H9 (cell line): ENCODE results near the gene ZNF784. TPM values are rescaled to one million over a fixed set of nuclear protein-coding genes. Genes with fewer than 3 reads are reported as not detected.

Source experiments
- DNase-seq: peaks from one replicate; pipeline ENCODE4 v3.0.0-alpha.2; 2017
- H2AFZ ChIP-seq: one replicate; pipeline ENCODE4 v1.6.1; 2013; ENCODE audit warnings: mild to moderate bottlenecking, low read length, control low read depth, moderate library complexity
- H2AK5ac ChIP-seq: 2 replicates; pipeline ENCODE4 v1.6.1; 2013; ENCODE audit warnings: low read length, control low read depth, mixed read lengths; ENCODE audit not compliant: insufficient read length
- H2BK120ac ChIP-seq: one replicate; pipeline ENCODE4 v1.6.1; 2013; ENCODE audit warnings: low read depth, mild to moderate bottlenecking, low read length, control low read depth, inconsistent platforms; ENCODE audit not compliant: poor library complexity, severe bottlenecking
- H2BK12ac ChIP-seq: 2 replicates; pipeline ENCODE4 v1.6.1; 2013; ENCODE audit warnings: low read length, control low read depth, mixed read lengths, low read depth; ENCODE audit not compliant: insufficient read length
- H2BK15ac ChIP-seq: 2 replicates; pipeline ENCODE4 v1.6.1; 2013; ENCODE audit warnings: low read depth, low read length, control low read depth
- H2BK20ac ChIP-seq: one replicate; pipeline ENCODE4 v1.6.1; 2013; ENCODE audit warnings: low read depth, mild to moderate bottlenecking, low read length, control low read depth, inconsistent platforms; ENCODE audit not compliant: poor library complexity, severe bottlenecking
- H2BK5ac ChIP-seq: 2 replicates; pipeline ENCODE4 v1.6.1; 2013; ENCODE audit warnings: low read length, control low read depth, mixed read lengths; ENCODE audit not compliant: insufficient read length
- H3K14ac ChIP-seq: 2 replicates; pipeline ENCODE4 v1.6.1; 2013; ENCODE audit warnings: low read length, control low read depth; ENCODE audit not compliant: insufficient read depth
- H3K18ac ChIP-seq: 2 replicates; pipeline ENCODE4 v1.6.1; 2013; ENCODE audit warnings: low read depth, mild to moderate bottlenecking, mixed read lengths, low read length, control low read depth; ENCODE audit not compliant: insufficient read length
- H3K23ac ChIP-seq: 2 replicates; pipeline ENCODE4 v1.6.1; 2013; ENCODE audit warnings: low read length, control low read depth, mixed read lengths, low read depth; ENCODE audit not compliant: insufficient read length
- H3K23me2 ChIP-seq: 2 replicates; pipeline ENCODE4 v1.6.1; 2013; ENCODE audit warnings: low read depth, mild to moderate bottlenecking, mixed read lengths, low read length, control low read depth; ENCODE audit not compliant: insufficient read length, poor library complexity, severe bottlenecking
- H3K27ac ChIP-seq: 2 replicates; pipeline ENCODE4 v1.5.1; 2013; ENCODE audit warnings: low read length, control low read depth, mixed read lengths, low read depth; ENCODE audit not compliant: insufficient read length
- H3K27me3 ChIP-seq: 2 replicates; pipeline ENCODE4 v1.6.1; 2013; ENCODE audit warnings: low read length, control low read depth, inconsistent platforms; ENCODE audit not compliant: insufficient read depth
- H3K4ac ChIP-seq: 2 replicates; pipeline ENCODE4 v1.6.1; 2013; ENCODE audit warnings: low read depth, mild to moderate bottlenecking, control low read depth, inconsistent platforms, low read length, moderate library complexity
- H3K4me1 ChIP-seq: 2 replicates; pipeline ENCODE4 v1.6.1; 2013; ENCODE audit warnings: low read length, control low read depth, inconsistent platforms; ENCODE audit not compliant: insufficient read depth
- H3K4me2 ChIP-seq: 2 replicates; pipeline ENCODE4 v1.6.1; 2013; ENCODE audit warnings: low read length, control low read depth, mixed read lengths; ENCODE audit not compliant: insufficient read length, insufficient read depth
- H3K56ac ChIP-seq: 2 replicates; pipeline ENCODE4 v1.6.1; 2013; ENCODE audit warnings: low read depth, mild to moderate bottlenecking, mixed read lengths, low read length, control low read depth; ENCODE audit not compliant: insufficient read length
- H3K79me1 ChIP-seq: 2 replicates; pipeline ENCODE4 v1.6.1; 2013; ENCODE audit warnings: low read depth, mild to moderate bottlenecking, moderate library complexity, low read length, control low read depth, inconsistent platforms; ENCODE audit not compliant: insufficient read depth, poor library complexity, severe bottlenecking
- H3K79me2 ChIP-seq: 2 replicates; pipeline ENCODE4 v1.6.1; 2013; ENCODE audit warnings: low read length, control low read depth, inconsistent platforms; ENCODE audit not compliant: insufficient read depth
- H3K9ac ChIP-seq: 2 replicates; pipeline ENCODE4 v1.6.1; 2013; ENCODE audit warnings: low read length, control low read depth, mixed read lengths; ENCODE audit not compliant: insufficient read length; ENCODE audit errors: extremely low read depth
- H3K9me3 ChIP-seq: one replicate; pipeline ENCODE4 v1.6.1; 2013; ENCODE audit warnings: low read depth, low read length, inconsistent platforms; ENCODE audit not compliant: control insufficient read depth
- H3T11ph ChIP-seq: one replicate; pipeline ENCODE4 v1.6.1; 2013; ENCODE audit warnings: mild to moderate bottlenecking, low read length, control low read depth, inconsistent platforms
- H4K20me1 ChIP-seq: one replicate; pipeline ENCODE4 v1.6.1; 2013; ENCODE audit not compliant: control insufficient read depth, insufficient read length, insufficient read depth
- H4K5ac ChIP-seq: 2 replicates; pipeline ENCODE4 v1.6.1; 2013; ENCODE audit warnings: low read depth, mild to moderate bottlenecking, mixed read lengths, low read length, control low read depth; ENCODE audit not compliant: insufficient read length
- H4K8ac ChIP-seq: replicated peaks from 2 replicates; pipeline ENCODE4 v1.6.1; 2013; ENCODE audit warnings: low read length, control low read depth, mixed read lengths, low read depth; ENCODE audit not compliant: insufficient read length
- H4K91ac ChIP-seq: 2 replicates; pipeline ENCODE4 v1.6.1; 2013; ENCODE audit warnings: low read depth, mild to moderate bottlenecking, moderate library complexity, mixed read lengths, low read length, control low read depth; ENCODE audit not compliant: insufficient read length
- H3K27ac Mint-ChIP-seq, 3 experiments: 2 replicates in 2 of 3; 3 replicates in 1 of 3; pipeline ENCODE4 v1.8.0; 2020 to 2021; ENCODE audit warnings: mixed read lengths in 3 of 3, mild to moderate bottlenecking in 1 of 3, moderate library complexity in 1 of 3
- H3K27me3 Mint-ChIP-seq: 2 replicates; pipeline ENCODE4 v1.8.0; 2021; ENCODE audit warnings: low read depth, mild to moderate bottlenecking, moderate library complexity, mixed read lengths
- H3K36me3 Mint-ChIP-seq, 3 experiments: 2 replicates in 2 of 3; 3 replicates in 1 of 3; pipeline ENCODE4 v1.8.0; 2020 to 2021; ENCODE audit warnings: low read depth in 3 of 3, mixed read lengths in 3 of 3; ENCODE audit not compliant: insufficient read depth in 1 of 3
- H3K4me1 Mint-ChIP-seq, 2 experiments: 2 replicates each; pipeline ENCODE4 v1.8.0; 2020; ENCODE audit warnings: mixed read lengths in 2 of 2
- H3K4me3 Mint-ChIP-seq, 2 experiments: 2 replicates in 1 of 2; 3 replicates in 1 of 2; pipeline ENCODE4 v1.8.0; 2020 to 2021; ENCODE audit warnings: mild to moderate bottlenecking in 2 of 2, mixed read lengths in 2 of 2, moderate library complexity in 1 of 2
- H3K9me3 Mint-ChIP-seq, 2 experiments: 2 replicates in 1 of 2; 3 replicates in 1 of 2; pipeline ENCODE4 v1.8.0; 2020; ENCODE audit warnings: mild to moderate bottlenecking in 2 of 2, mixed read lengths in 2 of 2, moderate library complexity in 1 of 2
- CTCF ChIP-seq: fragments of 200-600 bp; sonication (generic); conservative IDR thresholded peaks from 3 replicates; pipeline ENCODE4 v1.8.0; 2021; ENCODE audit warnings: antibody characterized with exemption, mild to moderate bottlenecking
- WGBS: extraction: QIAGEN DNeasy Blood & Tissue Kit; methylation state at CpG from one replicate; pipeline ENCODE4 v1.1.7; 2013; ENCODE audit warnings: missing lambda C conversion rate, low lambda C conversion rate, mixed read lengths; ENCODE audit not compliant: insufficient read length; ENCODE audit errors: extremely low coverage; 5-methylcytosine and 5-hydroxymethylcytosine counted together
- total RNA-seq: library from RNA; stranded (reverse); gene quantifications from 2 replicates; pipeline ENCODE4 v1.2.1, GENCODE V29; 2021

Gene ZNF784
- total RNA-seq, 1 experiment from 2014 or later = 10.7 TPM

GRCh38 chr19:55623561-55623960 lies 805 bp downstream of the ZNF784 start:
- H3K27ac ChIP-seq = no peak overlapping the region
- no peak overlapping the region for H3T11ph ChIP-seq
- no peak overlapping the region for H3K9ac ChIP-seq
- no peaks in the 10 kb centered on the region for H3K27me3 ChIP-seq
- H2BK12ac ChIP-seq = no peak overlapping the region
- H3K56ac ChIP-seq = no peak overlapping the region
- H2BK5ac ChIP-seq = no peak overlapping the region
- no peak overlapping the region for H2BK20ac ChIP-seq
- no peak for DNase-seq
- H2AFZ ChIP-seq = no peak overlapping the region
- H3K79me2 ChIP-seq = no peaks in the 10 kb centered on the region
- peak overlapping the region; percentile 27 for H3K4me2 ChIP-seq
- no peaks in the 10 kb centered on the region for H3K4me1 ChIP-seq
- no peak for TF ChIP-seq CTCF
- H3K23me2 ChIP-seq = no peaks in the 10 kb centered on the region
- no peak overlapping the region for H3K18ac ChIP-seq
- WGBS = no CpG with 5 or more reads among the region's 7 CpGs
- no peak overlapping the region for H4K5ac ChIP-seq
- no peak overlapping the region for H3K14ac ChIP-seq
- peak overlapping the region; percentile 85 to 89 for H3K4me3 Mint-ChIP-seq
- H3K9me3 Mint-ChIP-seq = no peaks in the 10 kb centered on the region; a peak in 1 of 5 replicates
- H2AK5ac ChIP-seq = no peak overlapping the region
- H3K4me1 Mint-ChIP-seq = peaks cover 8 to 14% of the 10 kb centered on the region in 2 experiments
- no peak overlapping the region for H3K4ac ChIP-seq
- peak overlapping the region in 1 of 3 experiments; percentile 98; a peak in 1 of 7 replicates for H3K27ac Mint-ChIP-seq
- H4K20me1 ChIP-seq = no peaks in the 10 kb centered on the region
- H3K36me3 Mint-ChIP-seq = peaks cover 12 to 25% (median 23%) of the 10 kb centered on the region in 3 experiments; a peak in 6 of 7 replicates
- no peak overlapping the region for H4K8ac ChIP-seq
- H4K91ac ChIP-seq = no peak overlapping the region
- H3K23ac ChIP-seq = no peak overlapping the region
- H2BK15ac ChIP-seq = no peak overlapping the region
- H3K79me1 ChIP-seq = no peaks in the 10 kb centered on the region
- H2BK120ac ChIP-seq = no peak overlapping the region
- no peaks in the 10 kb centered on the region for H3K9me3 ChIP-seq
- peaks cover 4% of the 10 kb centered on the region for H3K27me3 Mint-ChIP-seq
